Posterior cingulate gyrus (tissue), 11 donors: ENCODE results near the gene CEP131.

Experiments
- DNase-seq, 10 donors: peaks; one replicate each; pipeline versions ENCODE4 v3.0.0 to v3.0.0-alpha.2; 2020 to 2021; ENCODE audit warnings: mixed read lengths in 3 of 10
- intact Hi-C: fragments of 100-400 bp; cut with DNase I; formaldehyde crosslinking; loops from one replicate; pipeline ENCODE4 v1.15.1; 2023

The CEP131 gene

DNA sequence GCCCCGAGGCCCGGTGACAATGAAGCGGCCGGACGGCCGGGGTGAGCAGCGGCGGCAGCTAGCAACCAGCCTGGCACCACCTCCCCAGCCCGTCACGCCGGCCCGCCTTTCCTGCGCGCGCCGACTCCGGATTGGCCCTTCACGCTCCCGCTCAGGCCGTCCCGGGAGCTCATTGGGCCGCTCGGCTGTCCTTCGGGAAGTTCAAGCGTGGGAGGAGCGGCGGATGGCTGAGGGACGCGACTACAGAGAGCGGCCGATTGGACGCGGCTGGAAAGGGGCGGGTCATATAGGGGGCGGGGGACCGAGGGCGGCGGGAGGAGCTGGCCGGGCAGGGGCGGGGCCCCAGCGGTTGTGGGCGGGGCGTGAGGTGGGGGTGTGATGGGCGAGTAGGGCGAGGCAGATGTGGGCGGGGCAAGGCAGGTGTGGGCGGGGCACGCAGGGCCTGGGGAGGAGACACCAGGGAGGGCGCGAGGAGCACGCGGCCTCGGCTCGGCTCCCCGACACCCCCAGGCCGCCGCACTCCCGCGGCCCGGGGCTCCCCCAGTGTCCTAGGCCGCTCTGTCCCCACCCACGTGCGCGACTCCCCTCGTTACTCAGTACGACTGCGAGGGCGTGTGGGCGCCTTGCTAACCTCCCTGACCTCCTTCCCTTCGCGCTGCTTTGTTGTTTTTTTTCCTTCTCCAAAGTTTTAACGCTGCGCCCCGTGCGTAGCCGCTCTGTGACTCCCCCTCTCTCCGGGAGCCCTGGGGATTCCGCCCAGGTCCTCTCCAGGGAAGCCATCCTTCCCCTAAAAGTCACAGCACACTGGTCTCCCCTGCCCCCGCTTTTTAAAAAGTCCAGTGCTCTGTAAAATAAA is at the start of gene CEP131:
TSS of gene CEP131 (minus strand) at position 60 of the 856 bp plus-strand sequence. CDS start 2,909 bp downstream, outside the sequence.
- DNase-seq, result peak; percentile 97 to 100 (median 99)
- intact Hi-C loops, result no loop called here

- intact Hi-C loops, result no loop called here
- no peak for DNase-seq
These were observed 48.5 kb upstream of the CEP131 start for GRCh38 chr17:81271226-81271625.

- intact Hi-C loops, result no loop called here
- DNase-seq, result no peak
These were observed 47.5 kb upstream of the CEP131 start for GRCh38 chr17:81270279-81270678.

DNA sequence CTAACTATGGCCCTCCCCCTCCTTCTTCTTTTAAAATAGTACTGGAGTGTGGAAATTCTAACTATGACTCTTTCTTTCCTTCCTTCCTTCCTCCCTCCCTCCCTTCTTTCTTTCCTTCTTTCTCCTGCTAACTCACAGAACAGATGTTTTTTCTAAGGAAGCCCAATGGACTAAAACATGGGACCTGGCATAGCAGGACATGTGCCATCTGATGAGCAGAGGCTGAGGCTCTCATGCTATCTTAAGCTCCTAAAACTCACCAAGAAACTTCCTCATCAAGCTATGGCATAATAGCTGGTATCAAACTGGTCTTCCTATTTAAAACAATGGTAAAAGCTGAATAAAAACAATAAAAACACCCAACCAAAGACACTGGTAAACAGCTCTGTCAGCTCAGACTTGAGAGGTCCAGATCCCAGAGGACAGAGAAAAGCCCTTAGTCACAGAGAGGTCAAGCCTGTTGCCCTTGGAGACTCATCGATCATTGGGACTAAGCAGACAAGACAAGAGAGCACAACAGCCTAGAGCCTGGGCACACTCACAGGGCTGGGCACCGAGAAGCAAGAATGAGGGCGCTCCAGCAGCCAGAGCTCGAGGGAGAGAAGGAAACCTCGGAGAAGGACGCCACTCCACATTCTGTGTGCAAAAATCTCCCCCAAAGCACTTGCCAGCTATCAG is 44.8 kb upstream of the CEP131 start:
- intact Hi-C loops, result no loop called here
- no peak for DNase-seq

DNA sequence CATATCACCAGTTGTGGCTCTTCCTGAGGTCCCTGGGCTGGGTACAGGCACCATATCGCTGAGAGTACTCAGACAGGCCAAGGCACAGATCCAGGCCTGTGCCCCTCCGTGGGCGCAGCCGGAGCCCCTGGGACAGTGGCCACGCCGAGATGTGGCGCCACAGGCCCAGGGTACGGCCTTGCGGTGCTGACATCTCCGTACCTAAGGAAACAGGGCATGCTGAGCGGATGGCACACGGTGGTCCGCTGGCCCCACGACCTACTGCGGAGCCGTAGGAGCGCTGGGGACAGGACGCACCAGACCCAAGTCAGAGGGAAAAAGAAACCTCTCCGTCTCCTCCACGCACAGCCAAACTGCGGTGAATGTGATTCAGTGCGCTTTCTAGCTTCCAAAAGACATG is 42.8 kb upstream of the CEP131 start:
- intact Hi-C loops, result no loop called here
- no peak for DNase-seq

- intact Hi-C loops, result no loop called here
- DNase-seq, result no peak
These were observed 41.9 kb upstream of the CEP131 start for GRCh38 chr17:81264640-81265039.

DNA sequence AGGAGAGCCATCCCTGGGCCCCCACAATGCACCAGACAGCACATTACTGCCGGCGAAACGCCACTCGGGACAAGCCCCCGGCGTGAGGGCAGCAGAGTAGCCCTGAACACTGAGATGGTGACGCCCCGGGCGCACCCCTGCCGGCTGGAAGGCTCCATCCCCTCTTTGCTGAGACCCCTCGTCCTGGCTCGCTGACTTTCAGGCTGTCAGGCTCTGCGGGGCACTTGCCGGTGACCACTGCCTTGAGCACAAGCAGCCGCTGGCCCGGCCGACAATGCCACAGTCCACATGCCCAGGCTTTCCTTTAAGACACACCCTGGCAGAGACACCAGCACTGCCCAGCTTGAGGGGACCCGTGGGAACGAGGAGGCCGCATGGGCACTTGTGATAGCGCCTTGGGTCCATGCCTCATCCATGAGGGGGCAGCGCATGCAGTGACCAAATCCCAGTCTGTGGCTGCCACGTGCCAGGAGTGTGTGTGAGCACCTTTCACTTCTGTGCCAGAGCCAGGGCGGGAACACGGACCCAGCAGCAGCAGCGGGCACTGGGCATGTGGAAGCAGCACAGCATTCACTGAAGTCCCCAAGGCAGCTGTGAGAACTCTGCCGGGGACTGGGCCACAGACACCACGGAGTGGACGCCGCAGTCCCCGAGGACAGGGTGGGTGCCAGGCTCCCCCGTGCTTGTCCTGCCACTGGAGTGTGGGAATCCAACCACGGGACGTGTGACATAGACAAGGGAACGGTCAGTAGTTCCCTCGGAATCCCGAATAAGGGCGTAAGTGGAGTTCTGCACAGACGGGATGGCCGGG is 40.8 kb upstream of the CEP131 start:
- intact Hi-C loops, result no loop called here
- no peak for DNase-seq

DNA sequence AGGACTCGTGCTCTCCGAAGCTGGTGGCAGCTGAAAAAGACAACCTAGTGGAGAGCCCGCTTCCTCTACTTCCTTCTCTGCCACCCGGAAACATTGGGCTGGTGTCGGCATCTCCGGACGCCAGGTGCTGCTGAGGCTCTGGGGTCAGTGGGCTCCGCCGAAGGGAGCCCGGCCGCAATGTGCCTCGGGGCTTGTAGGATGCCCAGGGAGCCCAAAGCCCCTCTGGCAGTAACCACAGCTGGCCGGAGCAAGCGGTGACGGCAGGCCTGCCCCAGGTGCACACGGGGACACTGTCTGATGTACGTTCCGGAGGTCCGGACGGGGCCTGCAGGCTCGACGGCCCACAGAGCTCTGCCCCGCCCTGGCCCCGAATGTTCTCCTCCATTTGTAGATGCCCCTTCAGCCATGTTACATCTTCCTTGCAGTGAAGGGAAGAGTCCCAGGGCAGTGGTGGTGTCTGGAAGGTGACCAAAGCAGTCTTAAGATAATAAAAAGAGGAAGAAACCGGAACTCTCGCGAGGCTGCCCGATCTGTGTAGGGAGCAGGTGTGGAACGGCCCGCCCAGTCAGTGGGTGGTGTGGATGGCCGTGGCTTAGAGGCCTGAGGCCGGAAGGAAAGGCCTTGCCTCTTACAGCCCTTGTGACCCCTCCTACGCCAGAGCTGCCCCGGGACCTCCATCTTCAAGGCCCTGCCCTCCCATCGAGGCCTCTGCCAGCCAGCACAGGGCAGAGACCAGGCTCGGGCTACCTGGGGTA is 39.0 kb upstream of the CEP131 start:
- intact Hi-C loops, result no loop called here
- no peak for DNase-seq

DNA sequence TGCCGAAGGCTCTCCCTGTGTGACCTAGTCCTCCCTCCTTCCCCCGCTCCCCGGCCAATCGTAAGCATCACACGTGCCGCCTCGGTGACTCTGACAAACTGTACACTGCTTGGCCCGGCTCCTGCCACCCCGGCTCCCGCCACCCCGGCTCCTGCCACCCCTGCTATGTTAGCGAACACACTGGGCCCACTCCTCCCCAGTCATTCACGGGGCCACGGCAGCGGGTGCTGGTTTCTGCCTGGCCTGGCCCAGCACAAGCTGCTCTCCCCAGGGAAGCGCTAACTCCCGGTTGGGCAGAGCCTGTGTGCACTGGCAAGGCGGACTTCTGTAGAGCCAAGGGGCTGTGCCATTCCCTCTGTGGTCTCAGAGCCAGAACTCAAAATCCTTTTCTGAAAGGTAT is 38.3 kb upstream of the CEP131 start:
- intact Hi-C loops, result no loop called here
- DNase-seq, result no peak

DNA sequence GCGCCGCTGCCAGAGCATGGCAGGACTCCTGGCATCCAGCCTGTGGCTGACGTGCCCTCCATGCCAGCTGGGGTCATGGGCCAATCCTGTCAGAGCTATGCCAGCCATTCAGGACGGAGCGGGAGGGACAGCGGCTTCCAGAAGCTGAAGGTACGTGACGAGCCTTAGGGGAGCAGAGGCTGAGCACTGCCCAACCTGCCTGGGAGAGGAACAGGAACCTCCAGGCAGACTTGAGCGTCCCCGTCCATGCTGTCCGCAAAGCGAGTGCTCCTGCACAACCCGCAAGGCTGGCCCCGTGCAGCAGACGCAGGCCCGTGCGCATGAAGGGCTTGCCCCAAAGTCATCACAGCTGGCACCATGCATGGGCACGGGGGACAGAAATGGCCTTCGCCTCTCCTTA is 37.9 kb upstream of the CEP131 start:
- DNase-seq, result no peak
- intact Hi-C loops, result no loop called here

DNA sequence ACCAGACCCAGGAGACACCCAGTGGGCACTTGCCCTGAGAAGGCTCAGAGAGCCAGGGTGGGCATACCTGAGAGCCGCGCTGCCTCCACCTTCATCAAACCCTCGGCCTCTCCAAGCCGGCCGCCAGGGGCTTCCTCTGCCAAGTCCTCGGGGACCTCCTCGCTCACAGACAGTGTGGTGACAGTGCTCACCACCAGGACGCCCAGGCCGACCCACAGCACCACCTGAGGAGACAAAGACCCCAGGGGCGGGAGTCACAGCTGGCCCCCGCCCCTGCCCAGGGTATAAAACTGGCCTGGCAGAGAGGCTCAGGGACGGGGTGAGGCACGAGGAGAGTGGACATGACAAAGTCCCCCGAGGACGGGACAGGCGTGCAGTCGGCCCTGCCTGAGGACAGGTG is 37.4 kb upstream of the CEP131 start:
- DNase-seq, result no peak
- intact Hi-C loops, result no loop called here

- intact Hi-C loops, result no loop called here
- DNase-seq, result no peak
These were observed 36.4 kb upstream of the CEP131 start for GRCh38 chr17:81259058-81259605.

DNA sequence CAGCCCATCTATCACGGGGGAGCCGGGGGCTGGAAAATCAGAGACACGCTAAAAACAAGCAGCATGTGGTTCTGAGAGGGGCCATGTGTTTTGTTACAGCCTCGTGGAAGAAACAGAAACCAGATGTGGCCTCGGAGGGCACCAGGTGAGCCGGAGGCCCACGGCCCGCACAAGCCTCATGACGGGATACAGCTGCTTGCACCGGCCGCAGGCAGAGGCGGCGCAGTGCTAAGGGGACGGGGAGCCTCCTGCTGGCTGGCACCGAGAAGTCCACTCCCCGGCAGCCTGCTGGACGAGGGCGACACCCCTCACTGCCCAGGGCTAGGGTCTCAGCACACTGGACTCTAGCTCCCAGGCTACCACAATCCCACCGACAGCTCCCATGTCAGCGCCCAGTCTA is 35.5 kb upstream of the CEP131 start:
- intact Hi-C loops, result no loop called here
- DNase-seq, result no peak

DNA sequence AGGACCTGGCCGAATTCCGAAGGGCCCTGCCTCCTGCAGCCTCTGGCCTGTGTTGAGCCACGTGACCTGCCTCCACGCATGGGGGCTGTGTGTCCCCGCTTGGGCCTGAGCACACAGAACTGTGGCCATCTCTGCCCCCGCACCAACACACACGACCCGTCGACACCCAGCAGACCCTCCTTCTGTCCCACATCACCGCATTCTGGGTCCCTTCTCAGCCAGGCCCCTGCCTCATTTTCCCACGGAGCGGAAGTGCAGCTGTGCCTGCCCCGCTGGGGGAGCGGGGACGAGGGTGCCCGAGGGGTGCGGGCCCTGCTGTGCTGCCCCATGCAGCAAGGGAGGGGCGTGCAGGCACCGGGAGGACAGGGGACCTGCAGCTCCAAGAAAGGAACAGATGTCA is 34.8 kb upstream of the CEP131 start:
- intact Hi-C loops, result no loop called here
- no peak for DNase-seq

DNA sequence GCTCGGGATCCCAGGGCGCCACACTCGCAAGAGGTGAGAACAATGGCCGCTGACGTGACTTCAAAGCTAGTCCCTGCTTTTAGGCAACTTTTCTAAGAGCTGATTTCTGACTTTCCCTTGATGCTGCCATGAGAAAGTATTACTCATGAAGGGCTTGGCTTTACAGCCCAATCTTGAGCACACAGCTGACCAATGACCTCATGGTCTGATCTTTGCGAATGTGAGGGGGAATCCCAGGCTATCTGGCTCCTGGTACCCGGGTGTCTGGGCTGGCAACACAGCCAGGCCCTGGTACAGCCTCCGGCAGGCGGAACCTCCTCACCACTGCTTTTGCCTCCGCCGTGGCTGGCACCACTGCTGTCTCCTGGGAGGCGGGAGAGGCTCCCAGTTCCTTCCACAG is 33.9 kb upstream of the CEP131 start:
- no peak for DNase-seq
- intact Hi-C loops, result no loop called here

DNA sequence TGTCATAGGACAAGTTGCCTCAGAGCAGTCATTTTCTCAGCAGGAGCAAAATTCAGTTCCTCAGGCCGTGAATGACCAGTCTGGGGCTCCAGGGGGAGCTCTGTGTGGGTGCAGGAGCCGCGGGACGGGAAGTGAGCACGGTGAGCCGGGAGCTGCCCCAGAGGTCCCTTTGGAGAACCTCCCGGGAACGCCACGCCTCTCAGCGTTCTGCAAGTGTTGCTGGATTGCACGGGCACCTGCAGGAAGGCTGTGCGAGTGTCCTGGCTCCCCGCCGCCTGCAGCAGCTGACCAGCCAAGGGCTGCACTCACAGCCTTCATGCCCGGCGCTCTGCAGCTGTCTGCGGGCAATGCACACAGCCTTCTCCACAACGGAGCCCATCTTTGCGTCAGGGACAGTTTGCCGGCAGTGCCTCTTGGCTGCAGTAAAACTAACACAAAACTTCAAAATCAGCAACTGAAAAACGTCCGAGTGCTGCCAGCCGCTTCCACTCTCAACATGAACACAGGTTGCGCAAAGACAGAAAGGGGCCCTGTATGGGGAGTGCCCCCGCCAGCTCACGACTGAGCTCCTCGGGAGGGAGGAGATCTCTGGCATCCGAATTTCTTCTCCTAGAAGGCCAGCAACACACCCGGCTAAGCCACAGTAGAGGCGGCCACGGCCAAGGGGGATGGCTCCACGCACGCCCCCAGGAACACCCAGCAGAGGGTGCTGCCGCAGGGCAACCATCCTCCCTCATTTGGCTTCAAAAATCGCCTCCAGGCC is 32.4 kb upstream of the CEP131 start:
- intact Hi-C loops, result loop anchor here (1.0 kb wide), 1 partner anchor 229 kb away; no protein-coding TSS in a partner anchor
- DNase-seq, result peak in 9 of 10 donors; percentile 45 to 93 (median 61)

DNA sequence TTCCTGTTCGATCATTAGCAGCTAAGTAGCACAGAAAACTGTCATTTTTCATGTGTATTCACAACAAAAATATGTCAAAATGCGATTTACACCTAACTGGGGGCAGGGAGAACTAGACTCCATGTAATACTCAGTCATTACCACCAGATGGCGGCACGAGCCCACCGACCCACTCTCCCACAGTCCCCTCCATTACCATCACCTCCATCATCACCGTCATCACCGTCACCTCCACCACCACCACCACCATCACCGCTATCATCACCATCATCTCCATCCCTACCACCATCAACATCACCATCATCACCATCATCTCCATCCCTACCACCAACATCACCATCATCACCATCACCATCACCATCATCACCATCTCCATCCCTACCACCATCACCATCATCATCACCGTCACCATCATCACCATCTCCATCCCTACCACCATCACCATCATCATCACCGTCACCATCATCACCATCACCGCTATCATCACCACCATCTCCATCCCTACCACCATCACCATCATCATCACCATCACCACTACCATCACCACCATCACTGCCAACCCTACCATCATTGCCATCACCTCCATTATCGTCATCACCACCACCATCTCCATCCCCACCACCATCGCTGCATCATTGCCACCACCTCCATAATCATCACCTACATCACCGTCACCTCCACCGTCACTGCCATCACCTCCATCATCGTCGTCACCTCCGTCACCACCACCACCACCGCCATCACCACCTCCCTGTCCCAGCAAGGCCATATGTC is 30.8 kb upstream of the CEP131 start:
- DNase-seq, result peak in 7 of 10 donors; percentile 53 to 91 (median 65)

DNA sequence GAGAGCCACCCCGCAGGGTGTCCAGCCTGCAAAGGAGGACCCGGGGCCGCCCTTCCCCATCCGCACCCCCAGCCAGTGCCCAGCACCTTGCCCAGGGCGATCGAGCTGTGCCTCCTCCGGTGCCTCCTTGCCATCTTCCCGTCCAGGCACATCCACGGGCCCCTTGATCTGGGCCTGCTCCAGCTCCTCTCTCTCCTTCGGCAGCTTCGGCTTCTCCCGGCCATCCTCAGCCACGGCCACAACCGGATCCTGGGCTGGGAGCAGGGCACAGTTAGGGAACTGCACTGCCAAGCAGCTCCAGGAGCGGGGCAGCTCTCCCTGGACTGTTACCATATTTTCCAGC is 30.2 kb upstream of the CEP131 start:
- intact Hi-C loops, result loop anchor here (1.0 kb wide), 1 partner anchor 348 kb away; no protein-coding TSS in a partner anchor
- DNase-seq, result no peak

More for the DNA sequence above, 30.8 kb upstream of the CEP131 start:
- intact Hi-C loops, result loop anchor here (1.0 kb wide), 1 partner anchor 348 kb away; no protein-coding TSS in a partner anchor
